MM.1S (cell line): ENCODE results near the gene UBE2L5.

Source experiments
- EZH2phosphoT487 ChIP-seq: fragments of 300-600 bp; sonication (generic); IDR thresholded peaks from 2 replicates; pipeline ENCODE4 v1.6.1; 2018; ENCODE audit warnings: antibody characterized with exemption, low read length
- TF ChIP-seq, protein P1 (sequence below): fragments of 300-600 bp; sonication (generic); IDR thresholded peaks from 2 replicates; pipeline ENCODE4 v1.5.1; 2016; ENCODE audit warnings: antibody characterized with exemption, low read length, mixed read lengths

DNA sequence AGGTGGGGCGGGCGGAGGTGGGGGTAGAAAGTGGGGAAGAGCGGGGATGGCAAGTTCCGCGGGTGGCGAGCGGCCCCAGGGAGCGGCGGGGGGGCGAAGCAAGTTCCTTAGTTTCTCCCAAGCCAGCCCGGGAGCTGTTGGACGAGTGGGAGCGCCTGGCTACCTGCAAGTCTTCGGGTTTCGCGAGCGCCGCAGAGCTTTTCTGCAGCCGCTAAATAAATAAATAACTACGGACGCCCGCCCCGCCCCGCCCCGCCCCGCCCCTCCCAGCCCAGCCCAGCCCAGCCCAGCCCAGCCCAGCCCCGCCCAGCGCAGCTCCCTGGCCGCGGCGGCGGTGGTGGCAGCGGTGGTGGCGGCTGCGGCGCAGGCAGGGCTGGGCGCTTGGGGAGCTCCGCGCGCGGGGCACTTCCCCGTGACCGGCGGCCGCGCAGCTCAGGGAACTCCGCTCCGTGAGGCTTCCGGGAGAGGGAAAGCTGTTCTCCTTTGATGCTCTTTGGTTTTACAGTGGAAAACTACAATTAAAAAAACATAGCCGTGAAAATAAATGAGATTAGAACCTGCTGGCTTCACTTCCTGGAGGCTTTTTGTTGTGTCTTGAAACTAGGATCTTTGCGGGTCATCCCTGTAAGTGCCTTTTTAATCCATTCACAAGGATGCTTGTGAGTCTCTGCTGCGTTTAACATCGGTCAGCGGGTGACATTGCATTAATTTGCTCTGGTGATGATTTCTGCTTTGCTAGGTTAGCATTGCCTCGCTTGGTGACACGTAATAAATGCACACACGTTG is at the start of gene UBE2L5:
- TF ChIP-seq, protein P1, sequence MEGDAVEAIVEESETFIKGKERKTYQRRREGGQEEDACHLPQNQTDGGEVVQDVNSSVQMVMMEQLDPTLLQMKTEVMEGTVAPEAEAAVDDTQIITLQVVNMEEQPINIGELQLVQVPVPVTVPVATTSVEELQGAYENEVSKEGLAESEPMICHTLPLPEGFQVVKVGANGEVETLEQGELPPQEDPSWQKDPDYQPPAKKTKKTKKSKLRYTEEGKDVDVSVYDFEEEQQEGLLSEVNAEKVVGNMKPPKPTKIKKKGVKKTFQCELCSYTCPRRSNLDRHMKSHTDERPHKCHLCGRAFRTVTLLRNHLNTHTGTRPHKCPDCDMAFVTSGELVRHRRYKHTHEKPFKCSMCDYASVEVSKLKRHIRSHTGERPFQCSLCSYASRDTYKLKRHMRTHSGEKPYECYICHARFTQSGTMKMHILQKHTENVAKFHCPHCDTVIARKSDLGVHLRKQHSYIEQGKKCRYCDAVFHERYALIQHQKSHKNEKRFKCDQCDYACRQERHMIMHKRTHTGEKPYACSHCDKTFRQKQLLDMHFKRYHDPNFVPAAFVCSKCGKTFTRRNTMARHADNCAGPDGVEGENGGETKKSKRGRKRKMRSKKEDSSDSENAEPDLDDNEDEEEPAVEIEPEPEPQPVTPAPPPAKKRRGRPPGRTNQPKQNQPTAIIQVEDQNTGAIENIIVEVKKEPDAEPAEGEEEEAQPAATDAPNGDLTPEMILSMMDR = no peak
- no peak for TF ChIP-seq EZH2phosphoT487
